ENCODE results near the gene NBEA. TPM values are rescaled to one million over a fixed set of nuclear protein-coding genes. Genes with fewer than 3 reads are reported as not detected.
"Not testable (repeated sequence)": the region's sequence is repeated elsewhere in the genome, so short reads cannot be mapped to it uniquely, and the experiment has no call there.

Gene NBEA
- total RNA-seq, 1 donor from 2014 or later: 19.1 TPM

GRCh38 chr13:34944274-34944634 is 2.2 kb downstream of the NBEA start:
- intact Hi-C loops (cut with DNase I): no loop called here
- ATAC-seq (ENCODE audit: poor library complexity) (no peak), DNase-seq (no peak)

GRCh38 chr13:34944751-34945150 is 2.7 kb downstream of the NBEA start:
- ATAC-seq (ENCODE audit: poor library complexity): no peak
- no peak for DNase-seq
- intact Hi-C loops (cut with DNase I): no loop called here

GRCh38 chr13:34951528-34951927 is 9.5 kb downstream of the NBEA start:
- intact Hi-C loops (cut with DNase I): no loop called here
- DNase-seq (no peak), ATAC-seq (ENCODE audit: poor library complexity) (no peak)

DNA sequence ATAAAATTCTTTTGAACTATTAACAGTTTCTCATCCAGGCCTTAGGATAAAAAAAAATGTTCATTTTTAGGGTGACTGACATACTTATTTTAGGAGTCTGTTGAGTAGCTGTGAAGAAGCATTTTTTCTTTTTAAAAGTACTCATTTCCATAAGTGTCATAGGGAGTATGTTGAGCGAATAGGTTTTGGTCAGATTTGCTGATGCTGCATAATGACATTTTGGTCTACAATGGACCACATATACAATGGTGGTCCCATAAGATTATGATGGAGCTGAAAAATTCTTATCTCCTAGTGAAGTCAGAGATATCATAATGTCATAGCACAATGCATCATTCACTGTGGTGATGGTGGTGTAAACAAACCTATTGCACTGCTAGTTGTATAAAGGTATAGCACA is 17.4 kb downstream of the NBEA start:
- intact Hi-C loops (cut with DNase I): no loop called here
- ATAC-seq (ENCODE audit: poor library complexity) (no peak), DNase-seq (no peak)

DNA sequence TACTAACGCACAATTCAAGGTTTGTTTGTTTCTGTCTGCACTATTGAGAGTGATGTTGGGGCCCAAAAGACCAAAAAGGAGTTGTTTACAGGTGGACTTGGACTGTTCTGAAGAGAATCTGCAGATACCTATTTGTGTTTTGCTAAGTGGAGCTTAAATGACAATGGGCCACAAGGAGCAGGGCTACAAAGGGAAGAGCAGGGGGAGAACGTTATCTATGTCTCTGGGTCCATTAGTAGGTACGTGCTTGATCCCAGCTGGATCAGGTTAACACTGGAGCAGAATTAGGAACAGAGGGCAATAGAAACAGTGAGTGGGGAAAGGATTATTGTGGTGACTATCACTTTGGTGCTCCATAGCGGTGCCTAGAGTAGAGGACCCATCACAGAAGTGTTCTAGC is 22.5 kb downstream of the NBEA start:
- DNase-seq: no peak
- intact Hi-C loops (cut with DNase I): no loop called here
- ATAC-seq (ENCODE audit: poor library complexity): no peak

DNA sequence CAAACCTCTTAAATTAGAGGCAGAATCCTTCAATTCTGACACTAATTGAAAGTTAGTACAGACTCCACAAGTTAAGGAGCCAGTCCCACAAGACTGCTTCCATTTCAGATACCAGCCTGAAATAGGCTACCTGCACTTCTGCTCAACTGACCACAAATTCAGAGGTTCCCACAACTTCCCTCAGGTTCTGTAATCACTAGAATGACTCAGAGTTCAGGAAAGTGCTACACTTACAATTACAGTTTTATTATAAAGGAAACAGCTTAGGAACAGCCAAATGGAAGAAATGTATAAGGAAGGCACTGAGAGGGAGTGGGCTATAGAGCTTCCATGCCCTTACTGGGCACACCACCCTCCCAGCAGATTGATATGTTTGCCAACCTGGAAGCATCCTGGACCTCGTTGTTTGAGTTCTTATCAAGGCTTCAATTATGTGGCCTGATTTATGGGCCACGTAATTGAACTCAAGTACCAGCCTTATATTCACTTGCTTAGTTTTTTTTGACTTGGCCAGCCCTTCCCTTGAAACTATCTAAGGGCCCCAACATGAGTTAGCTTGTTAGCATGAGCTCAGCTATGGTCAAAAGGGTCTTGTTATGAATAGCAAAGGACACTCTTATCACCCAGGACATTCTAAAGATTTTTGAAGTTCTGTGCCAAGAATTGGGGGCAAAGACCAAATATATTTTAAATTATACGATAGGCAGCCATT is 25.9 kb downstream of the NBEA start:
- ATAC-seq (ENCODE audit: poor library complexity) (no peak), DNase-seq (no peak)
- intact Hi-C loops (cut with DNase I): no loop called here

DNA sequence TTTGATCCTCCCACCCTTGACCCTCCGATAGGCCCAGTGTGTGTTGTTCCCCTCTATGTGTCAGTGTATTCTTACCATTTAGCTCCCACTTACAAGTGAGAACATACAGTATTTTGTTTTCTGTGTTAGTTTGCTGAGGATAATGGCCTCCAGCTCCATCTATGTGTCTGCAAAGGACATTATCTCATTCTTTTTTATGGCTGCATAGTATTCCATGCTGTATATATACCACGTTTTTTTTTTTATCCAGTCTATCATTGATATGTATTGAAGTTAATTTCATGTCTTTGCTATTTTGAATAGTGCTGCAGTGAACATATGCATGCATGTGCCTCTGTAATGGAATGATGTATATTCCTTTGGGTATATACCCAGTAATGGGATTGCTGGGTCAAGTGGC is 27.5 kb downstream of the NBEA start:
- intact Hi-C loops (cut with DNase I); ATAC-seq (ENCODE audit: poor library complexity); DNase-seq: not testable (repeated sequence)

DNA sequence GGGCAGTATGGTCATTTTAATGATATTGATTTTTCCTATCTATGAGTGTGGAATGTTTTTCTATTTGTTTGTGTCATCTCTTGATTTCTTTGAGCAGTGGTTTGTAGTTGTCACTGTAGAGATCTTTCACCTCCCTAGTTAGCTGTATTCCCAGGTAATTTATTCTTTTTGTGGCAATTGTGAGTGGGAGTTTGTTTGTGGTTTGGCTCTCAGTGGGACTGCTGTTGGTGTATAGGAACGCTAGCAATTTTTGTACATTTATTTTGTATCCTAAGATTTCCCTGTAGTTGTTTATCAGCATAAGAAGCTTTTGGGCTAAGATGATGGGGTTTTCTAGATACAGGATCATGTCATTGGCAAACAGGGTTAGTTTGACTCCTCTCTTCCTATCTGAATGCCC is 28.9 kb downstream of the NBEA start:
- ATAC-seq (ENCODE audit: poor library complexity): no peak
- intact Hi-C loops (cut with DNase I): no loop called here
- no peak for DNase-seq

DNA sequence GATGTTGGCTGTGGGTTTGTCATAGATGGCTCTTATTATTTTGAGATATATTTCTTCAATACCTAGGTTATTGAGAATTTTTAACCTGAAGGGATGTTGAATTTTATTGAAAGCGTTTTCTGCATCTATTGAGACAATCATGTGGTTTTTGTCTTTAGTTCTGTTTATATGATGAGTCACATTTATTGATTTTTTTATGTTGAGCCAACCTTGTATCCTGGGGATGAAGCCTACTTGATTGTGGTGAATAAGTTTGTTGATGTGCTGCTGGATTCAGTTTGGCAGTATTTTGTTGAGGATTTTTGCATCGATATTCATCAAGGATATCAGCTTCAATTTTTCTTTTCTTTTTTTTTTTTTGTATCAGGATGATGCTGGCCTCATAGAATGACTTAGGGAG is 29.4 kb downstream of the NBEA start:
- intact Hi-C loops (cut with DNase I): no loop called here
- no peak for ATAC-seq (ENCODE audit: poor library complexity)

DNA sequence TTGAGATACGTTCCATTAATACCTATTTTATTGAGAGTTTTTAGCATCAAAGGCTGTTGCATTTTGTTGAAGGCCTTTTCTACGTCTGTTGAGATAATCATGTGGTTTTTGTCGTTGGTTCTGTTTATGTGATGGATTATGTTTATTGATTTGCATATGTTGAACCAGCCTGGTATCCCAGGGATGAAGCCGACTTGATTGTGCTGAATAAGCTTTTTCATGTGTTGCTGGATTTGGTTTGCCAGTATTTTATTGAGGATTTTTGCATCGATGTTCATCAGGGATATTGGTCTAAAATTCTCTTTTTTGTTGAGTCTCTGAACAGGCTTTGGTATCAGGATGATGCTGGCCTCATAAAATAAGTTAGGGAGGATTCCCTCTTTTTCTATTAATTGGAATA is 43.1 kb downstream of the NBEA start:
- intact Hi-C loops (cut with DNase I); ATAC-seq (ENCODE audit: poor library complexity); DNase-seq: not testable (repeated sequence)

More for the DNA sequence above, 29.4 kb downstream of the NBEA start:
- no peak for DNase-seq

GRCh38 chr13:34988330-34988791 is 46.3 kb downstream of the NBEA start:
- intact Hi-C loops (cut with DNase I): no loop called here
- DNase-seq (no peak), ATAC-seq (ENCODE audit: poor library complexity) (no peak)

DNA sequence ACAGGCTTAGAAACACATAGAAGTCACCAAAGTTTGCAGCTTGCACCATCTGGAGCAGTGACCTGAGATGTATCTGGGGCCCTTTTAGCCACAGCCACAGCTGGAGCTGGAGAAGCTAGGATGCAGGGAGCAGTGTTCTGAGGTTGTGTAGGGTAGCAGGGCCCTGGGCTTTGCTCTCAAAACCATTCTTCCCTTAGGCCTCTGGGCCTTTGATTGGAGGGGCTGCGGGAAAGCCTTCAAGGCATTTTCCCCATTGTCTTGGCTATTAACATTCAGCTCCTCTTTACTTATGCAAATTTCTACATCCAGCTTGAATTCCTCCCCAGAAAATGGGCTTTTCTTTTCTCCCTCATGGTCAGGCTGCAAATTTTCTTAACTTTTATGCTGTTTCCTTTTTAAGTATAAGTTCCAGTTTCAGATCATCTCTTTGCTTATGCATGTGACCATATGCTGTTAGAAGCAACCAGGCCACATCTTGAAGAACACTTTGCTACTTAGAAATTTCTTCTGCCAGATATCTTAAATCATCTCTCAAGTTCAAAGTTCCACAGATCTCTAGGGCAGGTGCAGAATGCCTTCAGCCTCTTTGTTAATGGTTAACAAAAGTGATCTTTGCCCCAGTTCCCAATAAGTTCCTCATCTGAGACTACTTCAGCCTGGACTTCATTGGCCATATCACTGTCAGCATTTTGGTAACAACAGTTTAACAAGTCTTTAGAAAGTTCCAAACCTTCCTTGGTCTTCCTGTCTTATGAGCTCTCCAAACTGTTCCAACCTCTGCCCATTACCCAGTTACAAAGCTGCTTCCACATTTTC is 48.5 kb downstream of the NBEA start:
- DNase-seq (no peak), ATAC-seq (ENCODE audit: poor library complexity) (no peak)
- intact Hi-C loops (cut with DNase I): no loop called here

GRCh38 chr13:34993470-34993869 is 51.4 kb downstream of the NBEA start:
- DNase-seq (no peak), ATAC-seq (ENCODE audit: poor library complexity) (no peak)
- intact Hi-C loops (cut with DNase I): no loop called here

DNA sequence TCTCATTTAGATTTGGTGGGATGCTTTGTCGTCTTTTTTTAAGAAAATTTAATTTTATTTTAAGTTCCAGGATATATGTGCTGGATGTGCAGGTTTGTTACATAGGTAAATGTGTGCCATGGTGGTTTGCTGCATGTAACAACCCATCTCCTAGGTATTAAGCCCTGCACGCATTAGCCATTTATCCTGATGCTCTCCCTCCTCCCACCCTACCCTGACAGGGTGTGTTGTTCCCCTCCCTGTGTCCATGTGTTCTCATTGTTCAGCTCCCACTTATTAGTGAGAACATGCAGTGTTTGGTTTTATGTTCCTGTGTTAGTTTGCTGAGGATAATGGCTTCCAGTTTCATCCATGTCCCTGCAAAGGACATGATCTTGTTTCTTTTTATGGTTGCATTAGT is 61.7 kb downstream of the NBEA start:
- intact Hi-C loops (cut with DNase I); DNase-seq: not testable (repeated sequence)

DNA sequence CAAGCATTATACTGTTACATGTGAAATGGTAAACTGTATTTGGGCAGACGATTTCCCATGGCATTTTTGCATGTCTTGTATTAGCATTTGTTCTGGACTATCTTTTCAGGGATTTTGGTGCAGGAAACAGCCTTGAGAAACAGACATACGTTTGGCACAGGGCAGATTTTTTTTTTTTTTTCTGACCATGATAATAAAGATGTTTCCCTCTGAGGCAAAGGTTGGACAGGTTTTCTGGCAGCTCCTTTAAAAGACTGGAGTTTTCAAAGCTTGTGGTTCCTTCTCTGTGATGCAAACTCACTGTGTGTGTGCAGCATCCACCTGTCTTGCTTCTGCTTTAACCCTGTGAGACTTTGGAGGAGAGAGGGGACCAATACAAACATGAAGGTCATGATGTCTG is 63.0 kb downstream of the NBEA start:
- intact Hi-C loops (cut with DNase I): no loop called here
- no peak for DNase-seq
- no peak for ATAC-seq (ENCODE audit: poor library complexity)

More for the DNA sequence above, 61.7 kb downstream of the NBEA start:
- ATAC-seq (ENCODE audit: poor library complexity): not testable (repeated sequence)

DNA sequence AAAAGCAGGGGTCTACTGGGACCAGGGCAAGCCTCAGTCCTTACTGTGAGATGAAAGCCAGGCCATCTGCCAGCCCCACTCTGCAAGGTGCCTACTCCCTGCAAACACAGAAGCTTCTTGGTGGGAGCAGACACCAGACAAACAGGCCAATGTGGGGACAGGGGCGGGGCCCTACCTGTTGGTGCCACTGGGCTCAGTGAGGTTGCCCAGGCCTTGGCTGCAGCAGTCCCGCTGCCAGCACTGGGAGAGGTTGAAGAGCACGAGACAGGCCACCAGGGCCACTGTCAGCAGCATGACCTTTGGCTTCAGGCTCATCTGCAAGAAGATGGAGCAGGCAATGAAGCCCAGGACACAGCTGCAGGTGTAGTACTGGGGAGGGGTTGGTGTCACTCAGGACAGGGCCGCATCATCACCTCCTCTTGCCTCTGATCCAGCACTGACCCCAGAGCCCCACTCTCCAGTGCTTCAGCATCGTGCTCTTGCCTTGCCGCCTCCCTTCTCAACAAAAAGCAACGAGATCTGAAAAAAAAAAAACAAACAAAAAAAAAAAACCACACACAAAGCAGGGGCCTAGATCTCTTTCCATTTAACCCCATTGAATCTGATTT is 72.6 kb downstream of the NBEA start:
- DNase-seq (no peak), ATAC-seq (ENCODE audit: poor library complexity) (no peak)
- intact Hi-C loops (cut with DNase I): no loop called here

GRCh38 chr13:35016362-35017112 is 74.5 kb downstream of the NBEA start:
- DNase-seq: no peak
- intact Hi-C loops (cut with DNase I): no loop called here
- no peak for ATAC-seq (ENCODE audit: poor library complexity)

- intact Hi-C loops (cut with DNase I): no loop called here
- ATAC-seq (ENCODE audit: poor library complexity) (no peak), DNase-seq (no peak)
Observed at GRCh38 chr13:35025314-35025713, 83.2 kb downstream of the NBEA start.

DNA sequence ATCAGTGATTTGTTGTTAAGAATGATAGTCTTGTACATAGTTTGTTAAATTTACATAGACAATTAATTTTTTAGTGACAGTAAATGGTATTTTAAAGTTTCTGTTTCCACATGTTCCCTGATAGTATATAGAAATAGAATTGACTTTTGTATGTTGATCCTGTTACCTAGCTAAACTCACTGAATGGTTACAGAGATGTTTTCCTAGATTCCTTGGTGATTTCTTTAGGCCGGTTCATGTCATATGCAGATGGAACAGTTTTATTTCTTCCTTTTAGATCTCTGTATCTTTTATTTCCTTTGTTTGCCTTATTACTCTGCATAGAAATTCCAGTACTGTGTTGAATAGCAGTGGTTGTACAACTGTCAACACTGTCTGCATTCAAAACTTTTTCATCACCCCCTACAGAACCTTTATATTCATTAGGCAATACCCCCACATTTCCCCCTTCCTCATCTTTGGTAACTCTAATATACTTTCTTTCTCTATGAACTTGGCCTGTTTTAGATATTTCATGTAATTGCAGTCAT is 86.3 kb downstream of the NBEA start:
- no peak for ATAC-seq (ENCODE audit: poor library complexity)
- no peak for DNase-seq
- intact Hi-C loops (cut with DNase I): no loop called here

Data from Right ventricle myocardium superior (tissue), 1 donor.